Type B pancreatic cell (in vitro differentiated cells): ENCODE data around the gene TWNK. TPM values are rescaled to one million over a fixed set of nuclear protein-coding genes. Genes with fewer than 3 reads are reported as not detected.

Experiments
- DNase-seq: peaks from one replicate; pipeline ENCODE4 v3.0.0; 2021; ENCODE audit warnings: mixed read lengths; ENCODE audit not compliant: unreplicated experiment; ENCODE audit errors: extremely low spot score
- H3K27ac Mint-ChIP-seq: 2 replicates; pipeline ENCODE4 v1.8.0; 2021; ENCODE audit warnings: mild to moderate bottlenecking, mixed read lengths
- H3K27me3 Mint-ChIP-seq: 2 replicates; pipeline ENCODE4 v1.8.0; 2021; ENCODE audit warnings: mixed read lengths
- H3K36me3 Mint-ChIP-seq: 2 replicates; pipeline ENCODE4 v1.8.0; 2021; ENCODE audit warnings: mixed read lengths
- H3K4me1 Mint-ChIP-seq: one replicate; pipeline ENCODE4 v1.8.0; 2021; ENCODE audit warnings: mixed read lengths; ENCODE audit not compliant: unreplicated experiment
- H3K4me3 Mint-ChIP-seq: 2 replicates; pipeline ENCODE4 v1.8.0; 2021; ENCODE audit warnings: mild to moderate bottlenecking, mixed read lengths
- H3K9me3 Mint-ChIP-seq: 2 replicates; pipeline ENCODE4 v1.8.0; 2021; ENCODE audit warnings: mixed read lengths
- long read RNA-seq: library from polyadenylated mRNA; unstranded; transcript quantifications from one replicate; pipeline ENCODE4 v2.0.0, GENCODE V29; 2020
- total RNA-seq: library from RNA; stranded (reverse); gene quantifications from 2 replicates; pipeline ENCODE4 v1.2.1, GENCODE V29; 2021; ENCODE audit warnings: low replicate concordance
- TF ChIP-seq, protein P1 (sequence below): fragments of 200-600 bp; sonication (generic); conservative IDR thresholded peaks from 2 replicates; pipeline ENCODE4 v1.5.0; 2021; ENCODE audit warnings: antibody characterized with exemption, mild to moderate bottlenecking

Gene TWNK
- 11.3 and 19.2 TPM in 2 replicates for total RNA-seq
- long read RNA-seq, transcript TWNK-204 (5 exons, 946 nt): major isoform, 6 of 13 reads
- long read RNA-seq, partial matches to known transcripts: 0 of 13 reads
- long read RNA-seq, other reads (novel, unspliced or antisense): 3 of 13 reads

DNA sequence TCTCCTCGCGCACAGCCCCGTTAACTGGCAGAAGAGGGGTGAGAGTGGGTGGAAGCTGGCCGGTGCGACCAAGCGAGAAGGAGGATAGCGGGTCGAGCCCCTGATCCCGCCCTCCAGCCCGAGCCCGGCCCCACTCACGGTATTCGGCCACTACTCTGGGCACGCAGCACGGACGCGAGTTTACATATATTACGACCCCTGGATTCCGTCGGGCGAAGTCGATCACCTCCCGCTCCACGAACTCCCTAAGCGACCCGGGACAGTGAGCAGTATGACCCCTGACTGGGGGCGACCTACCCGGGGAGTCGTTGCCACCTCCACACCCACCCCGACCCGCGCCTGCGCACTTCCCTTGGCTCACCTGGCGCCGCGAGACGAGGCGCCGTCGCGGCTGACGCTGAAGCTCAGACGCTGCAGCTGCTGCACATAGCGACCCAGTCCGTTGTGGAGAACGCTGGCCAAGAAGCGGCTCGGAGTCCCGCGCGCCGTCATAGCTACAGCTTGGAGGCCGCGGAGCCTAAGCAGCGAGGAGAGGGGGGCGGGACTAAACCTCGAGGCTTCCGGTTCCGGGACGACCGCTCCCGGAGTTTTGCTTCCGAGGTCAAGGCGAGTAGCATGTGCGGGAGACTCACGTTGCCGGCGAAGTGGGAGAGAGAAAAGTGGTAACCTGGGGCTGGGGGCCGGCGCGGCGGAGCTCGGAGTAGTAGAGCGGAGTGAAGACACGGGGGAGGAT, at the start of gene TWNK, which contains the start of gene MRPL43:
TWNK (plus strand) TSS at position 592 of the 733 bp plus-strand sequence. CDS start 668 bp downstream, outside the sequence.
MRPL43 (minus strand) TSS at position 546 of the 733 bp plus-strand sequence; CDS start at position 492, 54 bp downstream.
- Mint-ChIP-seq H3K4me1 (peaks cover 25% of the 10 kb centered on the region), H3K9me3 (no peaks in the 10 kb centered on the region), H3K4me3 (peak within 1 kb of the TSS; percentile 98), H3K36me3 (peaks cover 20% of the 10 kb centered on the region), H3K27ac (peak within 1 kb of the TSS; percentile 92), H3K27me3 (no peaks in the 10 kb centered on the region)
- peak; percentile 87 for DNase-seq
- TF ChIP-seq, protein P1, sequence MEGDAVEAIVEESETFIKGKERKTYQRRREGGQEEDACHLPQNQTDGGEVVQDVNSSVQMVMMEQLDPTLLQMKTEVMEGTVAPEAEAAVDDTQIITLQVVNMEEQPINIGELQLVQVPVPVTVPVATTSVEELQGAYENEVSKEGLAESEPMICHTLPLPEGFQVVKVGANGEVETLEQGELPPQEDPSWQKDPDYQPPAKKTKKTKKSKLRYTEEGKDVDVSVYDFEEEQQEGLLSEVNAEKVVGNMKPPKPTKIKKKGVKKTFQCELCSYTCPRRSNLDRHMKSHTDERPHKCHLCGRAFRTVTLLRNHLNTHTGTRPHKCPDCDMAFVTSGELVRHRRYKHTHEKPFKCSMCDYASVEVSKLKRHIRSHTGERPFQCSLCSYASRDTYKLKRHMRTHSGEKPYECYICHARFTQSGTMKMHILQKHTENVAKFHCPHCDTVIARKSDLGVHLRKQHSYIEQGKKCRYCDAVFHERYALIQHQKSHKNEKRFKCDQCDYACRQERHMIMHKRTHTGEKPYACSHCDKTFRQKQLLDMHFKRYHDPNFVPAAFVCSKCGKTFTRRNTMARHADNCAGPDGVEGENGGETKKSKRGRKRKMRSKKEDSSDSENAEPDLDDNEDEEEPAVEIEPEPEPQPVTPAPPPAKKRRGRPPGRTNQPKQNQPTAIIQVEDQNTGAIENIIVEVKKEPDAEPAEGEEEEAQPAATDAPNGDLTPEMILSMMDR: no peak

DNA sequence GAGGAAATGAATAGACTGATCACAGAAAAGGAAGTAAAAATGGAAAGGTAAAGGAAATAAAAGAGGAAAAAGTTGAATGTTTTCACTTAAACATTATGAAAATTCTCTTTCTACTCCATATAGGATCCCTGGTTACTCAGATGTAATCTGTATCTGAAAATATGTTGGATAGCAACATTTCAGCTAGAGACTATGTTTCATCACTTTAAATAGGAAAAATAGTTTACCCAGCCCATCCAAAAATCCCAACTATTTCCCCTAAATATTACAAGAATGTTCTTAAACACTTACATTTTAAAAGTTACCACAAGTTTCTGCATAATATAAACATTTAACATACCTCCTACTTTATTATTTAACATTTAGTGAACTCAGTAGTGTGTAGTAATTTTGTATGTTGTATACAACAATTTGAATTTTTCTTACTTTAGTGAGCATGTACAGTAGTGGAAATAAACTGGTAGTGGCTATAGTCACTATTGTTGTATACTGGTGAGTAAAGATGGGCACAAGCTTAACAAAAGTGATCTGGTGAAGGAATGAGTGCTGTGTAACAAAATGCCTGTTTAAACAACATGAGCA, 47.5 kb upstream of the TWNK start:
- no peak for DNase-seq
- H3K9me3 Mint-ChIP-seq: no peaks in the 10 kb centered on the region

DNA sequence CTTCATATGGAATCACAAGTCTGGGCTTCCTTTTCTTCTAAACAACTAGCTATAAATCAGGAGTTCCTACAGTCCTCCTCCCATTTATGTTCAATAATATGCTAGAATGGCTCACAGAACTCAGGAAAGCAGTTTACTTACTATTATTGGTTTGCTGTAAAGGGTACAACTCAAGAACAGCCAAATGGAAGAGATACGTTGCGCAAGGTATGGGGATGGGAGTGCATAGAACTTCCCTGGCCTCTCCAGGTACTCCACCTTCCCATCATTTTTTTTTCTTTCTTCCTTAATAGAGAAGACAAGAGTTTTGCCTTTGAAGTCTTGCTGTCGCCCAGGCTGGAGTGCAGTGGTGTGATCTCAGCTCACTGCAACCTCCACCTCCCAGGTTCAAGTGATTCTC, 45.1 kb upstream of the TWNK start:
- Mint-ChIP-seq H3K27ac (no peak overlapping the region), H3K27me3 (no peaks in the 10 kb centered on the region), H3K9me3 (no peaks in the 10 kb centered on the region), H3K4me3 (no peak overlapping the region), H3K36me3 (peaks cover 23% of the 10 kb centered on the region), H3K4me1 (no peaks in the 10 kb centered on the region)
- DNase-seq: no peak
- TF ChIP-seq, protein P1: no peak

More for the DNA sequence above, 47.5 kb upstream of the TWNK start:
- H3K4me1 Mint-ChIP-seq: no peaks in the 10 kb centered on the region
- TF ChIP-seq, protein P1: no peak
- no peak overlapping the region for H3K27ac Mint-ChIP-seq
- H3K36me3 Mint-ChIP-seq: peaks cover 19% of the 10 kb centered on the region
- no peaks in the 10 kb centered on the region for H3K27me3 Mint-ChIP-seq
- H3K4me3 Mint-ChIP-seq: no peak overlapping the region

DNA sequence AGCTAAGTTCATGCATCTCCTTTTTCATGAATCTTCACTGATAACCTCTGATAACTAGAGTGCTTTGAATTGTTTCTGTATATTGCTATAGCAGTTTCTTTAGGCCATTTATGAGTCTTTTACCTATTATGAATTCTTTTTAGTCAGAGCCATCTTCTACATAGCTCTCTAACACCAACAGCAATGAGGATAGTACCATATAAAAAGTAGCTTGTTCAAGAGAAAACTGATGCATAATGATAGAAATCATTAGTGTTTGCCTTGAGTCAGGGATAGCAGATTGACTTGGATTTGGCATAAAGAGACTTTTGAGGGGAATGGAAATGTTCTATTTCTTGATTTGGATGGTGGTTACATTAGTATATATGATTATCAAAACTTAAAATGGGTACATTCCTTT, 43.8 kb upstream of the TWNK start:
- no peaks in the 10 kb centered on the region for H3K27me3 Mint-ChIP-seq
- TF ChIP-seq, protein P1: no peak
- H3K9me3 Mint-ChIP-seq: no peaks in the 10 kb centered on the region
- H3K27ac Mint-ChIP-seq: no peak overlapping the region
- no peak for DNase-seq
- H3K36me3 Mint-ChIP-seq: peaks cover 23% of the 10 kb centered on the region
- H3K4me1 Mint-ChIP-seq: no peaks in the 10 kb centered on the region
- H3K4me3 Mint-ChIP-seq: no peak overlapping the region

DNA sequence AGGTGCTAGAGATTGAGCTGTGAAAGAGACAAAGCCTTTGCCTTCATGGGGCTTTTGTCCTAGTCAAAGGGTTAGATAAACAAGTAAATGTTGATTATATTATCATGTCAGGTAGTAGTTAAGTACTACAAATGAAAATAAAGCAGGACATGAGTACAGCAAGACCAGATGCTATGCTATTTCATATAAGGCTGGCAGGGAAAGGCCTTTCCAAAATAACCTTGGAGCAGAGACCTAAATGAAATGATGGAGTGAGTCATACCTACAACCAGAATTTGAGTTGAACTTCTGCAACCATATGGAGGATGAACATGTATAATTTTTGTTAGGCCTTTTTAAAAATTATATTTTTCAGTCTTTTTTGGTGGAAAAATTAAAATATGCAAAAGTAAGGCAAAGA, 41.6 kb upstream of the TWNK start:
- Mint-ChIP-seq H3K4me3 (no peak overlapping the region), H3K9me3 (no peaks in the 10 kb centered on the region)
- no peak for DNase-seq

More for the DNA sequence above, 41.6 kb upstream of the TWNK start:
- Mint-ChIP-seq H3K36me3 (peaks cover 20% of the 10 kb centered on the region), H3K27ac (no peak overlapping the region), H3K27me3 (no peaks in the 10 kb centered on the region), H3K4me1 (no peaks in the 10 kb centered on the region)
- TF ChIP-seq, protein P1: no peak
